ENCODE results near the gene VWA5A. TPM values are rescaled to one million over a fixed set of nuclear protein-coding genes. Genes with fewer than 3 reads are reported as not detected.

VWA5A gene
- total RNA-seq (2014; rRNA removed; shearing (Covaris generic)) (4.3 and 8.2 TPM in 2 replicates), polyA plus RNA-seq (2016; fragmentation: Nextera tagmentation; extraction: Ambion mirVana) (7.4 and 7.5 TPM in 2 replicates)

DNA sequence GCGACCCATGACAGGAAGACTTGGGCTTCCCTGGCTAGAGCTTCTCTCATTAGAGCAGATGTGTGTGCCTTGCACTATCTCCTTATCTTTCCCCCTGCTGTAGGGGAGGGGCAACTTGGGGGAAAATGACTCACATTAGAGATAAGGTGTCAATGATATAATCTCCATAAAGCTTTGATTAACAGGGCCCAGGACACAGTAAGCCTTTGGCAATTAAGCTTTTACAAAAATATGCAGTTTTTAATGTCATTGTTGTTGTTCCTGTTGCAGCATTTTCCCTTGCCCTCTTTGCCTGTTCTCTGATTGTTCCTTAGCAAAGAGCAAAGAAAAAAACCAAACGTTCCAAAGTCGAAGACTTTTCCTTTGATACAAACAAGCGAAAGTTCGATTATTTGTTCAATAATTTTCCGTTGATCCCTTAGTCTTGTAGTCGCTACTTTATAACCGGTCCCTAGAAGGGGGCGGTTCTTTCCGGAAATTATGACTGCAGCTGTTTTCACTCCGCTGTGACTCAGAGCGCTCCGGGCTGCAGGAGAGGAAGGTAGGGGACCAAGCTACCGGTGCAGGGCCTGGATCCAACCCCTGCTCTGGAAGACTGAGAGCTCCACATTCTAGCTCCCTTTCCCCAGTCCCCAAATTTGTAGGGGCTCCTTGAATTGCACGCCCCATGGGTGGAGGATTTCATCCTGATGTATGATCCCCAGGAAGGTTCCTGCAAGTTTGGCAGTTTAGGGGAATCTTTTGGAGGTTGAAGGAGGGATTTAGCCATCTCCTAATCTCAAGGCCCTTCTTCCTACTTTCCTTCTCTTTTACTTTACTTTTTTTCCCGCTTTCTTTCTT, at the start of gene VWA5A:
Gene VWA5A (plus strand): TSS at position 509 of the 840 bp plus-strand sequence. CDS start 2,062 bp downstream, outside the sequence.
- in situ Hi-C loops (cut with MboI) = no loop called here
- Histone ChIP-seq H3F3A (ENCODE audit: insufficient read depth) (no peaks in the 10 kb centered on the region), H3K27ac (no peak within 1 kb of the TSS), H3K4me1 (ENCODE audit: insufficient read depth) (peaks cover 15% of the 10 kb centered on the region), H2AFZ (peak within 1 kb of the TSS; percentile 79), H3K9me2 (ENCODE audit: insufficient read depth) (no peaks in the 10 kb centered on the region), H3K27me3 (replicated peaks; ENCODE audit: insufficient read depth) (no peaks in the 10 kb centered on the region), H3K9ac (peak within 1 kb of the TSS; percentile 59), H3K79me2 (ENCODE audit: insufficient read depth) (no peaks in the 10 kb centered on the region), H3K36me3 (ENCODE audit: low read depth) (no peaks in the 10 kb centered on the region), H3K9me3 (ENCODE audit: low read depth) (no peaks in the 10 kb centered on the region), H3K4me3 (peak within 1 kb of the TSS; percentile 80), H4K20me1 (ENCODE audit: insufficient read depth) (no peaks in the 10 kb centered on the region), H3K4me2 (ENCODE audit: unreplicated experiment) (peak within 1 kb of the TSS; percentile 66)
- no peak for TF ChIP-seq EZH2 (IDR thresholded peaks at IDR 0.05; ENCODE audit: insufficient read depth, poor library complexity, severe bottlenecking)
- no peak for TF ChIP-seq EZH2phosphoT487 (IDR thresholded peaks at IDR 0.05; ENCODE audit: insufficient read depth, low read depth)
- DNase-seq = peak; percentile 91
- WGBS, 2 experiments (ENCODE audit: low coverage in 1 of 2, low lambda C conversion rate in 2 of 2, missing lambda C conversion rate in 2 of 2) = 3 to 5% methylated on average over 16 of the region's 16 CpGs

DNA sequence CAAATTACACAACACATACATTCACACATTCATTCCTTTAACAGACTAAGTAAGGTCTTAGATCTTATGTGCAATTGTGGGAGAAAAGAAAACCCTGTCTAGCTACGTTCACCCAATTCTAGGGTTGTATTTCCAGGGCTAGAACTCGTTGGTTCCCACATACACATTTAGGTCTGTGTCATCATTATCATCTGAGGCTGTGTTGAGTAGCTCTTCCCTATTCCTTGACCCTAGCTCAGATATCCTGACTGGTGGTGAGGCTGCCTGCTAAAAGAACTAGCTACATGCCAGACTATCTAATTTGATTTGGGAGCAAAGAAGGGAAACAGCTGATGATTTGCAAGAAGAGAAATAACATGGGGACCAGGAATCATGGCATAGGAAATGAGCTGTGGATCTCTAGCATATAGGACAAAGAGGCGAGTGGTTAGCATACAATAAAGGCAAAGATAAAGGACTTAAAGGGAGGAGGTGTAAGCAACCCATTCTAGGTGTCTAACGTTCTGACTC, 46.6 kb upstream of the VWA5A start:
- Histone ChIP-seq H3K4me1 (ENCODE audit: insufficient read depth) (no peaks in the 10 kb centered on the region), H3K27me3 (replicated peaks; ENCODE audit: insufficient read depth) (peaks cover 53% of the 10 kb centered on the region), H3K79me2 (ENCODE audit: insufficient read depth) (no peaks in the 10 kb centered on the region), H3K9ac (no peak overlapping the region), H4K20me1 (ENCODE audit: insufficient read depth) (no peaks in the 10 kb centered on the region), H3K9me3 (ENCODE audit: low read depth) (no peaks in the 10 kb centered on the region), H3F3A (ENCODE audit: insufficient read depth) (no peaks in the 10 kb centered on the region), H3K9me2 (ENCODE audit: insufficient read depth) (no peaks in the 10 kb centered on the region), H3K36me3 (ENCODE audit: low read depth) (no peaks in the 10 kb centered on the region), H3K27ac (no peak overlapping the region), H3K4me3 (no peak overlapping the region), H2AFZ (no peak overlapping the region), H3K4me2 (ENCODE audit: unreplicated experiment) (no peak overlapping the region)
- 18 to 25% methylated on average over 4 of the region's 4 CpGs for WGBS, 2 experiments (ENCODE audit: low coverage in 1 of 2, low lambda C conversion rate in 2 of 2, missing lambda C conversion rate in 2 of 2)
- no peak for DNase-seq
- in situ Hi-C loops (cut with MboI) = loop anchor here (10.0 to 25.0 kb wide), 2 partner anchors 64 to 519 kb away; no protein-coding TSS in a partner anchor
- no peak for TF ChIP-seq EZH2 (IDR thresholded peaks at IDR 0.05; ENCODE audit: insufficient read depth, poor library complexity, severe bottlenecking)
- no peak for TF ChIP-seq EZH2phosphoT487 (IDR thresholded peaks at IDR 0.05; ENCODE audit: insufficient read depth, low read depth)

- 2% methylated on average over 28 of the region's 28 CpGs for WGBS, 2 experiments (ENCODE audit: low coverage in 1 of 2, low lambda C conversion rate in 2 of 2, missing lambda C conversion rate in 2 of 2)
- no peaks in the 10 kb centered on the region for H3K79me2 ChIP-seq (ENCODE audit: insufficient read depth)
- no peaks in the 10 kb centered on the region for H4K20me1 ChIP-seq (ENCODE audit: insufficient read depth)
- H3K27me3 ChIP-seq (replicated peaks; ENCODE audit: insufficient read depth) = peaks cover 57% of the 10 kb centered on the region
- H3K9ac ChIP-seq = no peak overlapping the region
- H3K4me3 ChIP-seq = peak overlapping the region; percentile 73
- TF ChIP-seq EZH2phosphoT487 (IDR thresholded peaks at IDR 0.05; ENCODE audit: insufficient read depth, low read depth) (no peak), EZH2 (IDR thresholded peaks at IDR 0.05; ENCODE audit: insufficient read depth, poor library complexity, severe bottlenecking) (no peak)
- H3F3A ChIP-seq (ENCODE audit: insufficient read depth) = no peaks in the 10 kb centered on the region
- DNase-seq = peak; percentile 78
- H3K36me3 ChIP-seq (ENCODE audit: low read depth) = no peaks in the 10 kb centered on the region
- H2AFZ ChIP-seq = peak overlapping the region; percentile 85
- H3K4me2 ChIP-seq (ENCODE audit: unreplicated experiment) = peak overlapping the region; percentile 92
- no peaks in the 10 kb centered on the region for H3K4me1 ChIP-seq (ENCODE audit: insufficient read depth)
- in situ Hi-C loops (cut with MboI) = loop anchor here (10.0 to 25.0 kb wide), 3 partner anchors 65 to 518 kb away; no protein-coding TSS in a partner anchor
- no peak overlapping the region for H3K27ac ChIP-seq
- H3K9me2 ChIP-seq (ENCODE audit: insufficient read depth) = no peaks in the 10 kb centered on the region
- H3K9me3 ChIP-seq (ENCODE audit: low read depth) = no peaks in the 10 kb centered on the region
Observed at GRCh38 chr11:124069429-124070401, 45.5 kb upstream of the VWA5A start.

Data from GM23248 (cell line).